ENCODE data around the gene MSTO1. TPM values are rescaled to one million over a fixed set of nuclear protein-coding genes. Genes with fewer than 3 reads are reported as not detected.
A peak's percentile ranks its signal among the peaks of the same experiment; 100 is the strongest.
"Not testable (repeated sequence)": the region's sequence is repeated elsewhere in the genome, so short reads cannot be mapped to it uniquely, and the experiment has no call there.

Gene MSTO1
- total and polyA plus RNA-seq, 10 of the 15 experiments (the other 5 are each of a cell fraction or from before 2014, with no cell fraction given) = 16.1 to 87.9 (median 46.6) TPM

DNA sequence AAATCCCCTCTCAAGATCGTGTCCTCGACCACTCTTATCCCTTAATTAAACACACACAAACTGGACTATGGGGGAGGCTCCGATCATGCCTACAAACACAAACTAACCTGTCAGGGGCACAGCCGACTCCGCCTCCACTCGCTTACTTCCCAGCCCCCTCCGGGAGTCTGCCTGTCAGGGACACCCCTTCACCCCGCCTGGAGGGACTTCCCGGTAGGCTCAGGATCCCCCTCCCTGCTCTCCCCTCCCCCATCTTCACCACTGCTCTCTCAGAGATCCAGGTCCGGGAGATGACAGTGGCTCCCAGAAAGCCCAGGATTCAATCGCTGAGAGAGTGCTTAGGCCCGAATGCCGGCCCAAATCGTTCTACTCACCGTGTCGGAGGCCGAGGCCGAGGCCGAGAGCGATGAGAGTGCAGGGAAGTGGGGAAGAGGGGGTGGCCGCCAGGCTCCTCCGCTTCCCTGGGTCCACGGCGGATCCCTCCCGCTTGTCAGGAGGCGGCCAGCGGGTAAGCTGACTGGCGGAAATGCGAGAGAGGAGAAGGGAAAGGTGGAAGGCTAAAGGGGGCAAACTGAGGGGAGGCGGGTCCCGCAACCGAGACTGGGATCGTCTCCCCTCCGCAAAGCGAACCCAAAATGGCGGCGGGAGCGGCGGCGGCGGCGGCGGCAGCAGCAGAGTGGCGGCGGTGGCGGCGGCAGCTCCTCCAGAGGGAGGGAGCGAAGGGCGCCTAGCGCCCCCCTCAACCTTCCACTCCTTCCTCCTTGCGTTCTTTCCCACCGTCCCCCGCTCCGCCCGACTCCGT, 48.0 kb upstream of the MSTO1 start:
- DNase-seq (ENCODE audit: low read depth, low spot score); in situ Hi-C loops (cut with MboI); H3K36me3 ChIP-seq (ENCODE audit: control insufficient read depth in 2 of 2, insufficient read depth in 2 of 2, low read length in 1 of 2); H3K27me3 ChIP-seq (replicated peaks in 1 of 2; ENCODE audit: control insufficient read depth in 2 of 2, insufficient read depth in 2 of 2, low read length in 1 of 2); H3K4me1 ChIP-seq (ENCODE audit: control insufficient read depth, insufficient read depth, low read length); BruUV-seq (replicated peaks); H4K20me1 ChIP-seq (ENCODE audit: control insufficient read depth, insufficient read depth); CTCF ChIA-PET; H3K9me3 ChIP-seq (replicated peaks; ENCODE audit: control insufficient read depth, insufficient read depth, low read length): not testable (repeated sequence)
- ChIA-PET POLR2A (interaction anchor here (0.9 to 1.3 kb wide), 2 partner anchors 58 to 62 kb away, joined by 3 to 4 read pairs; no protein-coding TSS in a partner anchor), SMC1A (ENCODE audit: uncharacterized antibody, unreplicated experiment) (interaction anchor here (1.8 kb wide), 1 partner anchor 26 kb away, joined by 8 read pairs; no protein-coding TSS in a partner anchor), RAD21 (ENCODE audit: unreplicated experiment) (interaction anchor here (1.0 kb wide), 1 partner anchor 14 kb away, joined by 3 read pairs; no protein-coding TSS in a partner anchor)
- H2AFZ ChIP-seq (ENCODE audit: control insufficient read depth, low read depth, low read length) = peak overlapping the region; percentile 69
- H3K27ac ChIP-seq (ENCODE audit: control insufficient read depth, insufficient read depth) = peak overlapping the region; percentile 99
- under 1% methylated on average over 38 of the region's 56 CpGs for WGBS (ENCODE audit: insufficient coverage, insufficient replicate concordance, low lambda C conversion rate, missing lambda C conversion rate)
- peak overlapping the region; percentile 93 for H3K4me3 ChIP-seq
- peak; percentile 73 for FAIRE-seq
- TF ChIP-seq, protein P1, sequence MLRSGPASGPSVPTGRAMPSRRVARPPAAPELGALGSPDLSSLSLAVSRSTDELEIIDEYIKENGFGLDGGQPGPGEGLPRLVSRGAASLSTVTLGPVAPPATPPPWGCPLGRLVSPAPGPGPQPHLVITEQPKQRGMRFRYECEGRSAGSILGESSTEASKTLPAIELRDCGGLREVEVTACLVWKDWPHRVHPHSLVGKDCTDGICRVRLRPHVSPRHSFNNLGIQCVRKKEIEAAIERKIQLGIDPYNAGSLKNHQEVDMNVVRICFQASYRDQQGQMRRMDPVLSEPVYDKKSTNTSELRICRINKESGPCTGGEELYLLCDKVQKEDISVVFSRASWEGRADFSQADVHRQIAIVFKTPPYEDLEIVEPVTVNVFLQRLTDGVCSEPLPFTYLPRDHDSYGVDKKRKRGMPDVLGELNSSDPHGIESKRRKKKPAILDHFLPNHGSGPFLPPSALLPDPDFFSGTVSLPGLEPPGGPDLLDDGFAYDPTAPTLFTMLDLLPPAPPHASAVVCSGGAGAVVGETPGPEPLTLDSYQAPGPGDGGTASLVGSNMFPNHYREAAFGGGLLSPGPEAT (IDR thresholded peaks at IDR 0.05; ENCODE audit: low read depth) = peak; percentile 75
- TF ChIP-seq SMAD5 (IDR thresholded peaks at IDR 0.05; ENCODE audit: low read depth) (0 out of 2 replicates have a peak, but pooled peaks have one; percentile 27), HDGF (IDR thresholded peaks at IDR 0.05) (peak; percentile 72), ASH2L (IDR thresholded peaks at IDR 0.05; ENCODE audit: borderline replicate concordance, low read depth) (peak; percentile 59; the same call in 1 of the 2 replicates), SPI1 (IDR thresholded peaks at IDR 0.05; ENCODE audit: borderline replicate concordance, insufficient read depth, low read depth, low read length) (peak; percentile 10; the same call in 1 of the 2 replicates), NR2F1 (conservative IDR thresholded peaks at IDR 0.05) (0 out of 2 replicates have a peak, but pooled peaks have one; percentile 10), BHLHE40 (IDR thresholded peaks at IDR 0.05; ENCODE audit: borderline replicate concordance in 1 of 2, low read depth in 2 of 2, low read length in 1 of 2) (peak in 1 of 2 experiments; percentile 42; a peak in 1 of 4 replicates), CHD2 (IDR thresholded peaks at IDR 0.05; ENCODE audit: borderline replicate concordance, low read depth, low read length) (0 out of 2 replicates have a peak, but pooled peaks have one; percentile 6), NBN (IDR thresholded peaks at IDR 0.05) (peak; percentile 66; the same call in 1 of the 2 replicates), LARP7 (IDR thresholded peaks at IDR 0.05) (peak; percentile 86; the same call in 1 of the 2 replicates), GATAD2B (conservative IDR thresholded peaks at IDR 0.05; ENCODE audit: low read depth) (0 out of 2 replicates have a peak, but pooled peaks have one; percentile 59), YY1 (IDR thresholded peaks at IDR 0.05; ENCODE audit: low read depth, low read length) (peak; percentile 94)
- TF ChIP-seq, protein P2, sequence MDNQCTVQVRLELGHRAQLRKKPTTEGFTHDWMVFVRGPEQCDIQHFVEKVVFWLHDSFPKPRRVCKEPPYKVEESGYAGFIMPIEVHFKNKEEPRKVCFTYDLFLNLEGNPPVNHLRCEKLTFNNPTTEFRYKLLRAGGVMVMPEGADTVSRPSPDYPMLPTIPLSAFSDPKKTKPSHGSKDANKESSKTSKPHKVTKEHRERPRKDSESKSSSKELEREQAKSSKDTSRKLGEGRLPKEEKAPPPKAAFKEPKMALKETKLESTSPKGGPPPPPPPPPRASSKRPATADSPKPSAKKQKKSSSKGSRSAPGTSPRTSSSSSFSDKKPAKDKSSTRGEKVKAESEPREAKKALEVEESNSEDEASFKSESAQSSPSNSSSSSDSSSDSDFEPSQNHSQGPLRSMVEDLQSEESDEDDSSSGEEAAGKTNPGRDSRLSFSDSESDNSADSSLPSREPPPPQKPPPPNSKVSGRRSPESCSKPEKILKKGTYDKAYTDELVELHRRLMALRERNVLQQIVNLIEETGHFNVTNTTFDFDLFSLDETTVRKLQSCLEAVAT (IDR thresholded peaks at IDR 0.05) = 0 out of 2 replicates have a peak, but pooled peaks have one; percentile 56
- TF ChIP-seq, protein P3, sequence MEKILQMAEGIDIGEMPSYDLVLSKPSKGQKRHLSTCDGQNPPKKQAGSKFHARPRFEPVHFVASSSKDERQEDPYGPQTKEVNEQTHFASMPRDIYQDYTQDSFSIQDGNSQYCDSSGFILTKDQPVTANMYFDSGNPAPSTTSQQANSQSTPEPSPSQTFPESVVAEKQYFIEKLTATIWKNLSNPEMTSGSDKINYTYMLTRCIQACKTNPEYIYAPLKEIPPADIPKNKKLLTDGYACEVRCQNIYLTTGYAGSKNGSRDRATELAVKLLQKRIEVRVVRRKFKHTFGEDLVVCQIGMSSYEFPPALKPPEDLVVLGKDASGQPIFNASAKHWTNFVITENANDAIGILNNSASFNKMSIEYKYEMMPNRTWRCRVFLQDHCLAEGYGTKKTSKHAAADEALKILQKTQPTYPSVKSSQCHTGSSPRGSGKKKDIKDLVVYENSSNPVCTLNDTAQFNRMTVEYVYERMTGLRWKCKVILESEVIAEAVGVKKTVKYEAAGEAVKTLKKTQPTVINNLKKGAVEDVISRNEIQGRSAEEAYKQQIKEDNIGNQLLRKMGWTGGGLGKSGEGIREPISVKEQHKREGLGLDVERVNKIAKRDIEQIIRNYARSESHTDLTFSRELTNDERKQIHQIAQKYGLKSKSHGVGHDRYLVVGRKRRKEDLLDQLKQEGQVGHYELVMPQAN (conservative IDR thresholded peaks at IDR 0.05) = peak; percentile 75
- peak; percentile 44 for ATAC-seq
- intact Hi-C loops (cut with micrococcal nuclease; ENCODE audit: unreplicated experiment) = loop anchor here (2.0 kb wide), 1 partner anchor 33 kb away; no protein-coding TSS in a partner anchor
- H3K4me2 ChIP-seq (ENCODE audit: control insufficient read depth, insufficient read depth) = 0 out of 2 replicates have a peak overlapping the region, but pooled peaks have one; percentile 25
- peak overlapping the region; percentile 96 for H3K9ac ChIP-seq (ENCODE audit: control insufficient read depth, insufficient read depth, low read length)
- peaks cover 85% of the 10 kb centered on the region for H3K79me2 ChIP-seq (ENCODE audit: control insufficient read depth, insufficient read depth, low read length)

Data from GM12878 (cell line).